Stimulated activated CD8-positive, alpha-beta memory T cell treated with anti-CD3 and anti-CD28 coated beads, Interleukin-7, amount 100 ng/mL, for 24 hours (primary cell): Measurements from ENCODE around the gene ARL4C.
A peak's percentile ranks its signal among the peaks of the same experiment; 100 is the strongest.

Experiments used
- DNase-seq: peaks from one replicate; pipeline ENCODE4 v3.0.0-alpha.2; 2020; ENCODE audit warnings: low read depth

Gene ARL4C

GRCh38 chr2:234500394-234501006 is 3.6 kb upstream of the ARL4C start:
- DNase-seq, result no peak

- no peak for DNase-seq
These were observed 834 bp upstream of the ARL4C start for GRCh38 chr2:234497594-234498235.

- no peak for DNase-seq
These were observed 636 bp downstream of the ARL4C start for GRCh38 chr2:234496055-234496834.

- no peak for DNase-seq
These were observed 1.4 kb downstream of the ARL4C start for GRCh38 chr2:234495251-234496054.

GRCh38 chr2:234494361-234495250 is 2.3 kb downstream of the ARL4C start:
- no peak for DNase-seq

- no peak for DNase-seq
These were observed 3.1 kb downstream of the ARL4C start for GRCh38 chr2:234493796-234494195.

- DNase-seq, result no peak
These were observed 4.0 kb downstream of the ARL4C start for GRCh38 chr2:234492717-234493485.

GRCh38 chr2:234491897-234492296 is 5.0 kb downstream of the ARL4C start:
- no peak for DNase-seq

GRCh38 chr2:234491281-234491680 is 5.6 kb downstream of the ARL4C start:
- DNase-seq, result no peak

- no peak for DNase-seq
These were observed 6.4 kb downstream of the ARL4C start for GRCh38 chr2:234490271-234491091.

GRCh38 chr2:234488913-234489451 is 7.9 kb downstream of the ARL4C start:
- no peak for DNase-seq

GRCh38 chr2:234488486-234488885 is 8.4 kb downstream of the ARL4C start:
- DNase-seq, result no peak

GRCh38 chr2:234487356-234487755 is 9.5 kb downstream of the ARL4C start:
- no peak for DNase-seq

- DNase-seq, result peak; percentile 61
These were observed 13.2 kb downstream of the ARL4C start for GRCh38 chr2:234483568-234484251.

- no peak for DNase-seq
These were observed 15.6 kb downstream of the ARL4C start for GRCh38 chr2:234481301-234481700.

GRCh38 chr2:234480337-234480736 is 16.5 kb downstream of the ARL4C start:
- DNase-seq, result no peak

- no peak for DNase-seq
These were observed 17.4 kb downstream of the ARL4C start for GRCh38 chr2:234479465-234479864.

GRCh38 chr2:234478121-234478858 is 18.6 kb downstream of the ARL4C start:
- DNase-seq, result no peak
